GM12872 (cell line): Measurements from ENCODE around the gene CIAO3.

ENCODE experiments used
- TF ChIP-seq, protein P1 (sequence below): IDR thresholded peaks from 3 replicates; pipeline ENCODE4 v1.5.1; 2011; ENCODE audit warnings: low read depth, mild to moderate bottlenecking, low read length, moderate library complexity; ENCODE audit not compliant: insufficient read depth

CIAO3 gene

DNA sequence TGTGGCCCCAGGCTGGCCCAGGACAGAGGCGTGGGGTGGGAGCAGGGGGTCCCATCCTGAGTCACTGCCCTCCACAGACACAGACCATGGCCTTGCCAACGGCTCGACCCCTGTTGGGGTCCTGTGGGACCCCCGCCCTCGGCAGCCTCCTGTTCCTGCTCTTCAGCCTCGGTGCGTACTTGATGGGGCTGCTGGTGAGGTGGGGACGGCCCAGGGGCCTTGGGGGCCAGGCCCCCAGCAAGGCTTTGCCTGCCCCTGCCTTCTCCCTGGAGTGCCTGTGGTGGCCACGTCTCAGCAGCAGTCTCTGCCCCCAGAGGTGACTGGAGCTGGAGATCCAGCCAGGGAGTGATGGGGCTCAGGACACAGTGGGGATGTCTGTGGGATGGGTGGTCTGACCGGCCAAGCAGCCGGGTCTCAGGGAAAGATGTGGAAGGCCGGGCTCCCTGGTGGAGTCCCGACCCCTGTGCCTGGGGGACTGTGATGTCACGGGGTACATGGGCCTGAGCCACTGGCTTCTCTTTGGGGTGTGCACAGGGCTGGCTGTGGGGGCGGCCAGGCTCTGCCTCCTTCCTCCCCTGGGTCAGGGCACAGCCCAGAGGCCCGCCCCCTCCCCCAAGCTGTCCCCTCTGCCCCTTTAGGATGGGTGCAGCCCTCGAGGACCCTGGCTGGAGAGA, 21.9 kb upstream of the CIAO3 start:
- TF ChIP-seq, protein P1, sequence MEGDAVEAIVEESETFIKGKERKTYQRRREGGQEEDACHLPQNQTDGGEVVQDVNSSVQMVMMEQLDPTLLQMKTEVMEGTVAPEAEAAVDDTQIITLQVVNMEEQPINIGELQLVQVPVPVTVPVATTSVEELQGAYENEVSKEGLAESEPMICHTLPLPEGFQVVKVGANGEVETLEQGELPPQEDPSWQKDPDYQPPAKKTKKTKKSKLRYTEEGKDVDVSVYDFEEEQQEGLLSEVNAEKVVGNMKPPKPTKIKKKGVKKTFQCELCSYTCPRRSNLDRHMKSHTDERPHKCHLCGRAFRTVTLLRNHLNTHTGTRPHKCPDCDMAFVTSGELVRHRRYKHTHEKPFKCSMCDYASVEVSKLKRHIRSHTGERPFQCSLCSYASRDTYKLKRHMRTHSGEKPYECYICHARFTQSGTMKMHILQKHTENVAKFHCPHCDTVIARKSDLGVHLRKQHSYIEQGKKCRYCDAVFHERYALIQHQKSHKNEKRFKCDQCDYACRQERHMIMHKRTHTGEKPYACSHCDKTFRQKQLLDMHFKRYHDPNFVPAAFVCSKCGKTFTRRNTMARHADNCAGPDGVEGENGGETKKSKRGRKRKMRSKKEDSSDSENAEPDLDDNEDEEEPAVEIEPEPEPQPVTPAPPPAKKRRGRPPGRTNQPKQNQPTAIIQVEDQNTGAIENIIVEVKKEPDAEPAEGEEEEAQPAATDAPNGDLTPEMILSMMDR, result no peak

DNA sequence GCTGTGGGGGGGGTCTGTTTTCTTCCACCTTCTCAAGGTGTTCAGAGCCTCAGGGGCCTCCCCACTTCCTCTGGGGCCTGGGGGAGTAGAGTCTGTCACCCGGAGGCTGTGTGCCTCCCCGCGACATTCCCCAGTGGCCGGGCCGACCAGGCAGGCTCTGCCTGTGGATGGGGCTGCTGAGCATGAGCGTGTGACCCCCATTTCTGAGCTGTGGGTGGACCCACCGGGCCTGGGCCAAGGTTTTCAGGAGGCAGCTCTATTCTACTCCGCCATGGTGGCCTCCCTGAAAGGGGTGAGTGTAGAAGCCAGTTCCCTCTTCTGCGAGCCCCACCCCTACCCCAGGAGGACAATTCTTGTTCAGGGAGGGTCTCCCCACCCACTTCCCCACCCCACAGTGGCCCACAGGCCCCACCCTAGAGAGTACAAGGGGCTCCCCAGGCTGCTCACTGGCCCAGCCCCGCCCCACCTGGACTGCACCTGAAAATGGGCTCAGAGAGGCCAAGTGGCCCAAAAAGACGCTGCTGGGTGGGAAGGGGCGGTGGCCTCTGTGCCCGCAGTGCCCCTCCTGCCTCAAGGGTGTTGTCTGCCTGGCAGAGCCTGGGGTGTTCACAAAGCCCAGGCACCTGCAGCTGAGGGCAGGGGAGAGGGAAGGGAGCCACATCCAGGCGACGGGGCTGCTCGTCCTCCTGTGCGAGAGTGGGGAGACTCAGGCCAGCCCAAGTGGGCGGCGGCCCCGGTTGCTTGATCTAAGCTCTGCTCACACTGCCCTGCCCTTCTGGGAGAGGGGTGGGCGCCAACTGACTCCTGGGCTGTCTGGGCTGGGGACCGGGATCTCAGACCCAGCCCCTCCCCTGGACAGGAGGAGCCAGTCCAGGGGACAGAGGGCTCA, 21.1 kb upstream of the CIAO3 start:
- TF ChIP-seq, protein P1, result no peak

DNA sequence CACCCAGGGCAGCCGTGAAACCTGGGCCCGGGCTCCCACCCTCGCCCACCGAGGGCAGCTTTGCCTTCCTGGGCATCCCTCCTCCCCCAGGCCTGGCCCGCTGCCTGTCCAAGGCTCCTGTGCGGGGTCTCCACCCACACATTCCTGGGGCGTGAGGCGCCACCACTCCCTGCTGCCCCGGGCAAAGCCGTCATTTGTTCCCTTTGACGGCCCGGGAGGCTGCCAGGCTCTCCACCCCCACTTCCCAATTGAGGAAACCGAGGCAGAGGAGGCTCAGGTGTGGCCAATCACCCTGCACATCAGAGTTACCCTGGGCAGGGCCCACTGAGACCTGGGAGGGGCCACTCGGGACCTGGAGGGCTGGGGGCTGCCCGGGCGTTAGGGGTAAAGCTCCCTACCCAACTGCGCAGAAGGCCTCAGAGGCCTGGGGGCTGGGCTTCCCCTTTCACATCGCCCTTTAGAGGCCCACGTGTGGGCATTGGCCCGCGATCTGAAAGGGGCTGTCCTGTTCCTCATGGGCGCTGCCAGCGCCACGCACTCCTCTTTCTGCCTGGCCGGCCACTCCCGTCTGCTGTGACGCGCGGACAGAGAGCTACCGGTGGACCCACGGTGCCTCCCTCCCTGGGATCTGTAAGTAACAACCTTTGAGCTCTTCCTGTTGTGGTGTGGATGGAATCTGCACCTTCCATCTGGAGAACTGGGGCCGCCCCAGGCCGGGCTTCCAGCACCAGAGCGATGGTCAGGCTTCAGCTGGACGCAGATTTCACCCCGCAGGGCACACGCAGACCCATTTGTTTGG, 19.9 kb upstream of the CIAO3 start, which contains the start of gene MSLN:
MSLN (plus strand) TSS at position 190 of the 799 bp plus-strand sequence. CDS start 1,947 bp downstream, outside the sequence.
- TF ChIP-seq, protein P1, result no peak

DNA sequence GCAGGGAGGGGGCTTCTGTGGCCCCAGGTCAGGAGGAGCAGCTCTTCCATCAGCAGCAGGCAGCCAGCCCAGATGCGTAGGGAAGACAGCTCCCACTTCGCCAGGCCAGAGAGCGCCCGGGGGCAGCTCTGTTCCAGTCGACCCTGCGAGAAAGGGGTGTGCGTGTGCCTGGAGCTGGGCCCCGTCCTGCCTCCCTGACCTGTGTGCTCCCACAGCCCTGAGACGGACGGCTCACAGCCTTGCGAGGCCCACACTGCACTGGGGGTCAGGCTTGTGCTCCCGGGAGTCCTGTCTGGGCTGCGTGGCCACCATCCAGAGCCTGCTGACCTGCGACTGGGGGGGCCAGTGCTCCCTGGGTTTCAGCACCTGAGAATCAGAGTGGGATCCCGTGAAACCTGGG, 19.3 kb upstream of the CIAO3 start:
- TF ChIP-seq, protein P1, result no peak

DNA sequence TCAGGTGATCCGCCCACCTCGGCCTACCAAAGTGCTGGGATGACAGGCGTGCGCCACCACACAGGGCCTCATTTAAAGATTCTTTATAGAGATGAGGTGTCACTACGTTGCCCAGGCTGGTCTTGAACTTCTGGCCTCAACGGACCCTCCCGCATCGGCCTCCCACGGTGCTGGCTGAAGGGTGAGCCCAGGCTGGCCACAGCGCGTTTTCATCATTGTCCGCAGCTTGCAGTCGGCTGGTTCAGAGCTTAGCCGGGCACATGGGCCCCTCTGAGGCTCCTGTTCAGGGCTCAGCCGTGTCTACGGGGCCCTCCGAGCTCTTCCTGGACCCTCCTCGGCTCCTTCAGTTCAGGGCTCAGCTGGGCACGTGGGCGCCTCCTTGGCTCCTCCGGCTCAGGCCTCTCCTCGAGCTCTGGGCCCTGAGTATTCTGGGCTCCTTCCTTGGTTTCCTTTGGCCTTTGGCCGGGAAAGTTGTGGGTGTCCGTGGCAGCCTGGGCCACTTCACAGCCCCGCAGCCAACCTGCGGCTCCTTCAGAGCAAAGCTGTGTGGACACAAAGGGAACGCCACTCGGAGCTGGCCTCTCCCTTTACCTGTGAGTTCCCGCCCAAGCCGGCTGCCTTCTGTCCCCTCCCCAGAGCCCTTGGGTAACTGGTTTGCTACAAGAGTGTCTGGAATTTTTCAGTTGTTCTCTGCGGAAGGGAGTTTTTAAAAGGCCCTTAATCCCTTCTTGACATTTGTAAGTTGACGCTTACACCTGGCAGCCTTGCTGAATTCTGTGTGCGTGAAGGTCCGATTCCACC, 18.5 kb upstream of the CIAO3 start:
- TF ChIP-seq, protein P1, result no peak

DNA sequence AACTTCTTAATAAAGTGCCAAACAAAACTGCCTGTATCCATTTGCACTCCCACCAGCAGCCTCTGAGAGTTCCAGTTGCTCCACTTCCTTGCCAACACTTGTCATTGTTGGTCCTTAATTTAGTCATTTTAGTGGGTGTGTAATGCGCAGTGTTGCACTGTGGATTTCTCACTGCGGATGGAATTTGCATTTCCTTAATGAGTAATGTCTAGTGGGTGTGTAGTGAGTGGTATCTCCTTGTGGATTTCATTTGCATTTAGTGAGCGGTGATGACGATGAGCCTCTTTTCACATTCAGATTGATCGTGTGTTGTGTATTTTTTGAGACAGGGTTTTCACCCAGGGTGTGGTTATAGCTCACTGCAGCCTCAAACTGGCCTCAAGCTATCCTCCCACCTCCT, 15.6 kb upstream of the CIAO3 start:
- TF ChIP-seq, protein P1, result no peak
